Fibroblast of lung (primary cell): ENCODE results near the gene ONECUT3. TPM values are rescaled to one million over a fixed set of nuclear protein-coding genes. Genes with fewer than 3 reads are reported as not detected.

ENCODE experiments used
- DNase-seq, 2 donors: peaks; one replicate each; pipeline versions ENCODE4 v3.0.0 to v3.0.0-alpha.2; 2010; ENCODE audit warnings: low read depth in 2 of 2
- H2AFZ ChIP-seq: 2 replicates; pipeline ENCODE4 v1.5.1; 2012; ENCODE audit warnings: low read length, control low read depth, inconsistent platforms
- H3K27ac ChIP-seq: 2 replicates; pipeline ENCODE4 v1.5.1; 2011; ENCODE audit warnings: low read length, control low read depth; ENCODE audit not compliant: insufficient read depth
- H3K27me3 ChIP-seq: 2 replicates; pipeline ENCODE4 v1.5.1; 2011; ENCODE audit warnings: mild to moderate bottlenecking, low read length; ENCODE audit not compliant: control insufficient read depth, insufficient read depth
- H3K36me3 ChIP-seq: 2 replicates; pipeline ENCODE4 v1.5.1; 2011; ENCODE audit warnings: low read length; ENCODE audit not compliant: control insufficient read depth, insufficient read depth
- H3K4me1 ChIP-seq: 2 replicates; pipeline ENCODE4 v1.5.1; 2011; ENCODE audit warnings: low read length; ENCODE audit not compliant: control insufficient read depth, insufficient read depth; ENCODE audit errors: extremely low read depth
- H3K4me2 ChIP-seq: 2 replicates; pipeline ENCODE4 v1.5.1; 2011; ENCODE audit warnings: low read length, control low read depth; ENCODE audit not compliant: insufficient read depth; ENCODE audit errors: extremely low read depth
- H3K4me3 ChIP-seq, 4 experiments: fragments of 200-600 bp in 1 of 4; sonication (generic) in 1 of 4; replicated peaks in 1 of 4; 2 replicates each; pipeline ENCODE4 v1.5.1; 2011 to 2016; ENCODE audit warnings: low read length in 4 of 4, low read depth in 3 of 4, mild to moderate bottlenecking in 3 of 4, control low read depth in 2 of 4, inconsistent platforms in 1 of 4, mixed read lengths in 1 of 4; ENCODE audit not compliant: insufficient read depth in 1 of 4; ENCODE audit errors: control extremely low read depth in 1 of 4
- H3K79me2 ChIP-seq: 2 replicates; pipeline ENCODE4 v1.5.1; 2012; ENCODE audit warnings: mild to moderate bottlenecking, low read length, inconsistent platforms; ENCODE audit not compliant: control insufficient read depth, insufficient read depth
- H3K9ac ChIP-seq: 2 replicates; pipeline ENCODE4 v1.5.1; 2011; ENCODE audit warnings: mild to moderate bottlenecking, low read length, control low read depth; ENCODE audit not compliant: insufficient read depth
- H3K9me3 ChIP-seq: 2 replicates; pipeline ENCODE4 v1.5.1; 2012; ENCODE audit warnings: low read depth, low read length; ENCODE audit not compliant: control insufficient read depth, insufficient read depth
- H4K20me1 ChIP-seq: 2 replicates; pipeline ENCODE4 v1.5.1; 2011; ENCODE audit warnings: low read length; ENCODE audit not compliant: control insufficient read depth, insufficient read depth; ENCODE audit errors: extremely low read depth
- CTCF ChIP-seq, 2 donors: IDR thresholded peaks in 1 of 2; conservative IDR thresholded peaks in 1 of 2; 1 replicate in 1 of 2; 2 replicates in 1 of 2; pipeline ENCODE4 v1.5.1; 2011 to 2012; ENCODE audit warnings: low read length in 2 of 2, control low read depth in 1 of 2, inconsistent platforms in 1 of 2, low read depth in 1 of 2, mild to moderate bottlenecking in 1 of 2
- EZH2 ChIP-seq: IDR thresholded peaks from 2 replicates; pipeline ENCODE4 v1.5.1; 2012; ENCODE audit warnings: low read length, control low read depth, mild to moderate bottlenecking; ENCODE audit errors: missing control alignments
- polyA plus RNA-seq, 2 donors: library from polyadenylated mRNA; depleted of rRNA in 1 of 2; stranded (reverse) in 1 of 2; unstranded in 1 of 2; fragments of >200 nt; gene quantifications; 2 replicates each; pipeline ENCODE4 v1.2.1, GENCODE V29; 2011 to 2012; ENCODE audit warnings: missing spikeins in 1 of 2
- total RNA-seq: library from RNA; depleted of rRNA; stranded (reverse); fragments of >200 nt; gene quantifications from 2 replicates; pipeline ENCODE4 v1.2.1, GENCODE V29; 2014

Gene ONECUT3
- total and polyA plus RNA-seq, 2 donors (not counting 1 experiment from before 2014, with no cell fraction given) = not detected

DNA sequence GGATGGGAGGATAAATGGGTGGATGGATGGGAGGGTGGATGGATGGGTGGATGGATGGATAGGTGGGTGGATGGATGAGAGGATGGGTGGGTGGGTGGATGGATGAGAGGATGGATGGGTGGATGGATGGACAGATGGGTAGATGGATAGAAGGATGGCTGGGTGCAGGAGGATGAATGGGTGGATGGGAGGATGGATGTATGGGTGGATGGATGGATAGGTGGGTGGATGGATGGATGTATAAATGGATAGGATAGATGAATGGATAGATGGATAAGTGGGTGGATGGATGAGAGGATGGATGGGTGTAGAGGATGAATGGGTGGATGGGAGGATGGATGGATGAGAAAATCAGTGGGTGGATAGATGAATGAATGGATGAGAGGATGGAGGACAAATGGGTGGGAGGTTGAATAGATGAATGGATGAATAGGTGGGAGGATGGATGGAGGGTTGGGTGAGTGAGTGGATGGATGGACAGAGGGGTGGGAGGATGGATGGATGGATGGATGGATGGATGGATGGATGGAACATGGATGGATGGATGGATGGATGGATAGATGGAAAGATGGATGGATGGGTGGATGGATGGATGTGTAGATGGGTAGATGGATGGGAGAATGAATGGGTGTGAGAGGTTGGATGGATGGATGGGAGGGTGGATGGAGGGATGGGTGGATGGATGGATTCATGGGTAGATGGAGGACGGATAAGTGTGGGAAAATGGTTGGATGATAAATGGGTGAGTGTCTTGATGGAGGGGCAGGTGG is 35.9 kb upstream of the ONECUT3 start:
- DNase-seq = no peak
- no peaks in the 10 kb centered on the region for H3K9me3 ChIP-seq
- no peak overlapping the region for H2AFZ ChIP-seq
- H3K27ac ChIP-seq = no peak overlapping the region
- no peak overlapping the region for H3K9ac ChIP-seq
- H3K4me3 ChIP-seq = no peak overlapping the region
- TF ChIP-seq CTCF (conservative IDR thresholded peaks at IDR 0.05 in 1 of 2, IDR thresholded peaks at IDR 0.05 in 1 of 2; ENCODE audit: low read depth in 1 of 2, low read length in 2 of 2) (no peak), EZH2 (no peak)
- no peaks in the 10 kb centered on the region for H3K79me2 ChIP-seq
- H4K20me1 ChIP-seq = no peaks in the 10 kb centered on the region
- H3K27me3 ChIP-seq = peaks cover 16% of the 10 kb centered on the region
- H3K4me2 ChIP-seq = no peak overlapping the region
- H3K36me3 ChIP-seq = no peaks in the 10 kb centered on the region
- no peaks in the 10 kb centered on the region for H3K4me1 ChIP-seq

GRCh38 chr19:1717970-1718264 is 35.4 kb upstream of the ONECUT3 start:
- Histone ChIP-seq H3K9me3 (no peaks in the 10 kb centered on the region), H3K27ac (no peak overlapping the region), H4K20me1 (no peaks in the 10 kb centered on the region), H3K27me3 (peaks cover 17% of the 10 kb centered on the region), H3K4me3 (no peak overlapping the region), H3K36me3 (no peaks in the 10 kb centered on the region), H3K4me2 (no peak overlapping the region), H3K4me1 (no peaks in the 10 kb centered on the region), H2AFZ (no peak overlapping the region), H3K79me2 (no peaks in the 10 kb centered on the region), H3K9ac (no peak overlapping the region)
- no peak for TF ChIP-seq CTCF (conservative IDR thresholded peaks at IDR 0.05 in 1 of 2, IDR thresholded peaks at IDR 0.05 in 1 of 2; ENCODE audit: low read depth in 1 of 2, low read length in 2 of 2)
- TF ChIP-seq EZH2 = no peak
- no peak for DNase-seq

GRCh38 chr19:1718420-1719291 is 34.6 kb upstream of the ONECUT3 start:
- no peak overlapping the region for H3K27ac ChIP-seq
- no peak overlapping the region for H3K4me3 ChIP-seq
- peaks cover 17% of the 10 kb centered on the region for H3K27me3 ChIP-seq
- H3K79me2 ChIP-seq = no peaks in the 10 kb centered on the region
- H3K9me3 ChIP-seq = no peaks in the 10 kb centered on the region
- H3K36me3 ChIP-seq = no peaks in the 10 kb centered on the region
- no peak overlapping the region for H3K9ac ChIP-seq
- no peak for DNase-seq
- no peak overlapping the region for H3K4me2 ChIP-seq
- H4K20me1 ChIP-seq = no peaks in the 10 kb centered on the region
- TF ChIP-seq CTCF (conservative IDR thresholded peaks at IDR 0.05 in 1 of 2, IDR thresholded peaks at IDR 0.05 in 1 of 2; ENCODE audit: low read depth in 1 of 2, low read length in 2 of 2) (no peak), EZH2 (no peak)
- no peaks in the 10 kb centered on the region for H3K4me1 ChIP-seq
- H2AFZ ChIP-seq = no peak overlapping the region
